ENCODE measurements around the gene SPINT3.

- TF ChIP-seq CTCF (IDR thresholded peaks at IDR 0.05) (no peak), POLR2A (IDR thresholded peaks at IDR 0.05) (no peak)
Observed at GRCh38 chr20:45510242-45510862, 5.1 kb downstream of the SPINT3 start.

Measured in body of pancreas (tissue), 4 donors.